Psoas muscle (tissue), 8 donors: Measurements from ENCODE around the gene PCF11. TPM values are rescaled to one million over a fixed set of nuclear protein-coding genes. Genes with fewer than 3 reads are reported as not detected.
A peak's percentile ranks its signal among the peaks of the same experiment; 100 is the strongest.

Source experiments
- ATAC-seq, 4 donors: fragments of 200-7000 bp; cut with Tn5 transposase; one replicate each; pipeline ENCODE4 v1.9.1; 2020; ENCODE audit warnings: moderate library complexity in 3 of 4, mild to moderate bottlenecking in 2 of 4
- DNase-seq, 2 donors: peaks; one replicate each; pipeline ENCODE4 v3.0.0-alpha.2; 2020
- H3K27ac ChIP-seq: fragments of 200-600 bp; one replicate; pipeline ENCODE4 v1.8.0; 2022
- H3K27me3 ChIP-seq, 3 donors: fragments of 200-600 bp in 1 of 3; one replicate each; pipeline versions ENCODE4 v1.6.1 to v1.8.0; 2013 to 2022; ENCODE audit warnings: low read length in 2 of 3, mild to moderate bottlenecking in 2 of 3, moderate library complexity in 1 of 3; ENCODE audit not compliant: insufficient read depth in 3 of 3
- H3K36me3 ChIP-seq, 2 donors: fragments of 200-600 bp in 1 of 2; one replicate each; pipeline versions ENCODE4 v1.6.1 to v1.8.0; 2013 to 2022; ENCODE audit warnings: low read depth in 1 of 2, mild to moderate bottlenecking in 1 of 2, moderate library complexity in 1 of 2; ENCODE audit not compliant: insufficient read depth in 1 of 2
- H3K4me1 ChIP-seq: fragments of 200-600 bp; one replicate; pipeline ENCODE4 v1.8.0; 2022
- H3K4me3 ChIP-seq: fragments of 200-600 bp; one replicate; pipeline ENCODE4 v1.8.0; 2022; ENCODE audit warnings: mild to moderate bottlenecking
- H3K9me3 ChIP-seq: fragments of 200-600 bp; one replicate; pipeline ENCODE4 v1.8.0; 2022
- CTCF ChIP-seq: fragments of 200-600 bp; IDR thresholded peaks from one replicate; pipeline ENCODE4 v1.8.0; 2022; ENCODE audit warnings: antibody characterized with exemption
- WGBS, 3 donors: extraction: QIAGEN DNeasy Blood & Tissue Kit; methylation state at CpG; one replicate each; pipeline versions ENCODE4 v1.1.6 to v1.1.7; 2013; 5-methylcytosine and 5-hydroxymethylcytosine counted together
- intact Hi-C, 2 donors: fragments of 100-400 bp; cut with DNase I; formaldehyde crosslinking; loops; one replicate each; pipeline versions ENCODE4 v1.11.0 to v1.14.2; 2022
- polyA plus RNA-seq, 3 donors: library from polyadenylated mRNA; stranded (reverse); fragments of 200-250 nt; gene quantifications; one replicate each; pipeline ENCODE4 v1.2.3, GENCODE V29; 2013
- total RNA-seq, 4 donors: library from RNA; stranded (reverse); fragmentation: NEBNext Ultra II Directional in 2 of 4; extraction: Animal tissue kit (Norgen Biotek cat#: 25700) in 2 of 4; gene quantifications; one replicate each; pipeline versions ENCODE4 v1.2.1 to v1.2.4, GENCODE V29; 2021 to 2023
- donor health status: healthy with polysubstance abuse.
- donor health status: DM: no; HTN: no; CAD: no; lungs with moderate emphysema.
- donor health status: Bipolar disorder and iron deficiency.
- donor health status: healthy.
- donor health status: DM: yes; HTN: yes; CAD: no.
- donor health status: DM: no; HTN: no; CAD: no.
- donor health status: DM: no; HTN: no; CAD: no.
- donor health status: DM: yes; HTN: yes; CAD: no.

PCF11 gene
- total and polyA plus RNA-seq, 7 donors = 19.2 to 57.4 (median 31.4) TPM

DNA sequence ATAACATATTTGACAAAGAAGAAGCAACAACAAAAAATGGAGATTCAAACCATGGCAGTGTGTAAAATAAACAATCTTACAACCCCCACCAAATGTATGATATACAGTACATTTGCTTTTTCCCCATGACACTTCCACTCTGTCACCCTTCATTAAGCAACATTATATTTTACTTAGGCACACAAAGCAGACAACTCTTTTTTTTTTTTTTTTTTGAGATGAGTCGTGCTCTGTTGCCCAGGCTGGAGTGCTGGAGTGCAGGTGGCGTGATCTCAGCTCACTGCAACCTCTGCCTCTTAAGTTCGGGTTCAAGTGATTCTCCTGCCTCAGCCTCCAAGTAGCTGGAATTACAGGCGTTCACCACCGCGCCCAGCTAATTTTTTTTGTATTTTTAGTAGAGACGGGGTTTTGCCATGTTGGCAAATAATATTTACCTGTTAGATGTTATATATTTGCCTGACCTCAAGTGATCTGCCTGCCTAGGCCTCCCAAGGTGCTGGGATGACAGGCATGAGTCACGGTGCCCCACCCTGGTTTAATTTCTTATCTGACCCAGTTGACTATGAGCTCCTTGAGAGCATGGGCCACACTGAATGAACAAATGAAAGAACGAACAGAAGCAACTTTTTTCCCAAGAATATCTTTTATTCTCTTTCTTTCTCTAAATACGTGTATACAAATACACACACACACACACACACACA, 5.5 kb upstream of the PCF11 start:
- intact Hi-C loops = loop anchor here in 1 of 2 donors (5.0 kb wide), 1 partner anchor 49 kb away; no protein-coding TSS in a partner anchor
- Histone ChIP-seq H3K36me3 (no peaks in the 10 kb centered on the region), H3K27me3 (no peaks in the 10 kb centered on the region), H3K4me1 (no peaks in the 10 kb centered on the region), H3K4me3 (no peak overlapping the region), H3K27ac (no peak overlapping the region), H3K9me3 (no peaks in the 10 kb centered on the region)
- TF ChIP-seq CTCF = no peak
- ATAC-seq = no peak
- no peak for DNase-seq
- 88 to 91% (median 90%) methylated on average over 10 of the region's 10 CpGs for WGBS, 3 donors

DNA sequence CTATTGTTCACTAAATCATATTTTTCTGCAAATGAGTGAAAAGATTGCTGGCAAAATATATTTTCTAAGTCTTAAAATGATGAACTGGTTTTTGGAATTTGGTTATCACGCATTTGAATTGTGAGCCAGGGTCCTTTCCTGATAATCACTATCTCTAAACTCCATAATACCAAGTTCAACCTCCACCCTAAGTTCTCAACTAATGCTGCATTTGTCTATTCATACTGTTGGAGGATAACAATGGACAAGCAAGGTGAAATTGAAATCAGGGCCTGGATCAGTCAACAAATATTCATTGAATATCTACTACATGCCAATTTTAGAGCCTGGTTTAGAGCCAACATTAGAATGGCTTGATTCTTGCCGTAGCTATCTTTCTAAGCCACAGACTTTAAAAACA, 4.7 kb upstream of the PCF11 start:
- ATAC-seq = no peak
- intact Hi-C loops = loop anchor here in 1 of 2 donors (5.0 kb wide), 1 partner anchor 50 kb away; no protein-coding TSS in a partner anchor
- 94 to 96% (median 95%) methylated on average over 2 of the region's 2 CpGs for WGBS, 3 donors

DNA sequence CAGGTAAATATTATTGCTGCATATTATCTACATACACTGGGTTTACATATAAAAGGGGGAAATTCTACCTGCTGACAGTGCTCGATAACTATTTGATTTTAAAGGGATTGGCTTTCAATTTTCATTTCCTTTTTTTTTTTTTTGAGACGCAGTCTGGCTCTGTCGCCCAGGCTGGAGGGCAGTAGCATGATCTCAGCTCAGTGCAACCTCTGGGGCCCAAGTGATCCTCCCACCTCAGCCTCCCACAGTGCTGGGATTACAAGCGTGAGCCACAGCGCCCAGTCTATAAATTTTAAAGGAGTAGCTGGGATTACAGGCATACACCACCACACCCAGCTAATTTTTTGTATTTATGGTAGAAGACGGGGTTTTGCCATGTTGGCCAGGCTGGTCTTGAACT, 3.2 kb upstream of the PCF11 start:
- 91 to 96% (median 94%) methylated on average over 6 of the region's 6 CpGs for whole genome bisulfite sequencing, 3 donors
- intact Hi-C loops = loop anchor here in 1 of 2 donors (5.0 kb wide), 1 partner anchor 51 kb away; no protein-coding TSS in a partner anchor

More for the DNA sequence above, 4.7 kb upstream of the PCF11 start:
- H3K27ac ChIP-seq = no peak overlapping the region
- H3K4me3 ChIP-seq = no peak overlapping the region
- no peaks in the 10 kb centered on the region for H3K36me3 ChIP-seq
- no peaks in the 10 kb centered on the region for H3K9me3 ChIP-seq
- H3K4me1 ChIP-seq = no peaks in the 10 kb centered on the region
- no peak for DNase-seq
- TF ChIP-seq CTCF = no peak
- no peaks in the 10 kb centered on the region for H3K27me3 ChIP-seq

DNA sequence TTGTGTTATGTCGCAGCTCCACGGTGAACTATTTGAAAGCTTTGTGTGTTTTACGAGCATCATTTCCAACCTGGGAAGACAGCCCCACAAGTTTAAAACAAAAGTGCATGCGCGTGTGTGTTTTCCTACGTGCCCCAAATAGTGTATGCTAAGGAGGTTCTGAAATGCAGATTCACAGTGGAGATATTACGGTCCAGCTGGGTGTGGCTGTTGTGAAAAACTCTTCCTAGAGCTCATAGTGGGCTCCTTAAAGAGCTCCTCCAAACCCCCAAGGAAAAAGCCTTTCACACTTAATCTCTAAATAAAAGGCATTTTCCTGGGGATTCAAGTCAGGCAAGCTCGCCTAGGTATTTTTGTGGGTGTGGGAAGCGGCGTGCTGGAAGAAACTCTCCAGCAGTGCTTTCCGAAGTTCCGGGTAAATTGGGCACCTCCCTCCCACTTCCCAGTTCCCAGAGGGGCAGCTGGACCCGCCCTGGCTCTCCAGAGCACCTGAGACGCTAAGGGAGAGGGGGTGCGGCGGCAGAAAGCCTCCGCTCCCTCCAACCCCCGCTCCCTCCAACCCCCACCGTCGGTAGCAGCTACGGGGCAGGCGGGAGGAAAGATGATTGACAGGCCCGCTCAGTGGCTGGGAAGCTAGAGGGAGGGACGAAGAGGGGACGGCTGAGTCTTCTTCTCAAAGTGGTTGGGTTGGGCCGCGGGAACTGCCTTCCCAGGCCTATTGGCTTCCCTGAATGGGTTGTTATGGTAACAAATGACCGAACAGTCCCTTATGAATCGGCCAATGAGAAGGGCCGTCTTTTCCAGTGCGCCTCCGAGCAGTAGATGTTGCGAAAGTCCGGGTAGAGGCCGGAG, 561 bp upstream of the PCF11 start:
- ATAC-seq (peak; percentile 89 to 96 (median 92)), DNase-seq (peak; percentile 98 to 99)
- H3K36me3 ChIP-seq = peaks cover 0 to 23% of the 10 kb centered on the region in 2 donors
- intact Hi-C loops = loop anchor here (1.0 to 5.0 kb wide), 6 partner anchors 36 to 254 kb away; partner anchors contain the start of genes ANKRD42 (in 2 of the 2), DDIAS (in 1 of the 2), PRCP (in 1 of the 2) and RAB30 (in 1 of the 2)
- 0 to 1% (median 0%) methylated on average over 34 to 35 of the region's 35 CpGs for WGBS, 3 donors
- H3K27ac ChIP-seq = peak overlapping the region; percentile 95
- no peak for TF ChIP-seq CTCF
- H3K4me1 ChIP-seq = peaks cover 17% of the 10 kb centered on the region
- H3K9me3 ChIP-seq = no peaks in the 10 kb centered on the region
- H3K4me3 ChIP-seq = peak overlapping the region; percentile 94
- no peaks in the 10 kb centered on the region for H3K27me3 ChIP-seq

More for the DNA sequence above, 3.2 kb upstream of the PCF11 start:
- DNase-seq (no peak), ATAC-seq (no peak)
- Histone ChIP-seq H3K4me1 (no peaks in the 10 kb centered on the region), H3K27me3 (no peaks in the 10 kb centered on the region), H3K27ac (no peak overlapping the region), H3K9me3 (no peaks in the 10 kb centered on the region), H3K36me3 (peaks cover 0 to 3% of the 10 kb centered on the region in 2 donors), H3K4me3 (no peak overlapping the region)
- no peak for TF ChIP-seq CTCF
